ENCODE data around the gene CORT.
A peak's percentile ranks its signal among the peaks of the same experiment; 100 is the strongest.
"Not testable (repeated sequence)": the region's sequence is repeated elsewhere in the genome, so short reads cannot be mapped to it uniquely, and the experiment has no call there.

The CORT gene, protein sequence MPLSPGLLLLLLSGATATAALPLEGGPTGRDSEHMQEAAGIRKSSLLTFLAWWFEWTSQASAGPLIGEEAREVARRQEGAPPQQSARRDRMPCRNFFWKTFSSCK

DNA sequence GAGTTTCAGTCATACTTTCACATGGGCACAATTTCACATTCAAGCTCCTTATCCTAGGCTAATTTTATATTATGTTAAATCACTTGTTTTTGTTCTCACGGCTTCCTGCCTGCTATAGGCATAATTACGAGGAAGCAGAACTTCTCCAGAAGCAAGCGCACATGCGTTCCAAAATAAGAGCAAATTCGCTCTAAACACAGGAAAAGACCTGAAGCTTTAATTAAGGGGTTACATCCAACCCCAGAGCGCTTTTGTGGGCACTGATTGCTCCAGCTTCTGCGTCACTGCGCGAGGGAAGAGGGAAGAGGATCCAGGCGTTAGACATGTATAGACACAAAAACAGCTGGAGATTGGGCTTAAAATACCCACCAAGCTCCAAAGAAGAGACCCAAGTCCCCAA, at the start of gene CORT:
Gene CORT (plus strand): TSS at position 281 of the 400 bp plus-strand sequence. CDS start 193 bp downstream, outside the sequence.
- DNase-seq: no peak

DNA sequence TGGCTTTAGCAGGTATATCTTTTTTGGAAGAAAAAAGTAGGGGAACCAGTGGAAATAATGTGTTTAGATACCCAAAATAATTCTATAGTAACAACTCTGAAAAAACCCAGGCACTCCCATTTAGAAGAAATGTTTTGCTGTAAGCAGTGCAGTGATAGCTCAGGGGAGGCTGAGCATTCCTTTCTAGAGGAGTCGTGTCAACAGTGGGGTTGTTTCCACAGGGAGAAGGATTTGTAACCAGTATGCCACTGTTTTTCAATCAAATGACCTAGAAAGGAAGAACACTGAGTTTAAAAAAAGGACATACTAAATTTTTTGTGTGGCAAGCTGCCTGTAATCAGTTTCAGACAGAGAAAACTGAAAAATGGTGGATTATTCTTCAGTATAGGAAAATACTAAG, 48.5 kb upstream of the CORT start:
- DNase-seq: no peak

DNA sequence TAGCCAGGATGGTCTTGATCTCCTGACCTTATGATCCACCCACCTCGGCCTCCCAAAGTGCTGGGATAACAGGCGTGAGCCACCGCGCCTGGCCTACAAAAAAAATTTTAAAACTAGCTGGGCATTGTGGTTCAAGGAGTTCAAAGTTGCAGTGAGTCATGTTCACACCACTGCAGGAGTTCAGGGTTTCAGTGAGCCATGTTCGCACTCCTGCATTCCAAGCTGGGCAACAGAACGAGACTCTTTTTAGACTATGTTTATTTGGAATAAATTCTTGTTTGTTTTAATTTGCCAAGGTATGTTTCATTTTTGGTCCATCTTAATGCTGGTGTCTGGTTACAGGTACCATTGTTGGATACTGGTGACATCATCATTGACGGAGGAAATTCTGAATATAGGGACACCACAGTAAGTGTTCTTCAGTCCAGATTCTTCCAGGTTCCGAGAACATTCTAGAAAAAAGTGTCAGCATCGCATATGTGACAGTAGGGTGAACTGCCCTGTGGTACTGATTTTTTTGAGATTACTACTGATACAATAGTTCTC, 47.0 kb upstream of the CORT start:
- DNase-seq: no peak

DNA sequence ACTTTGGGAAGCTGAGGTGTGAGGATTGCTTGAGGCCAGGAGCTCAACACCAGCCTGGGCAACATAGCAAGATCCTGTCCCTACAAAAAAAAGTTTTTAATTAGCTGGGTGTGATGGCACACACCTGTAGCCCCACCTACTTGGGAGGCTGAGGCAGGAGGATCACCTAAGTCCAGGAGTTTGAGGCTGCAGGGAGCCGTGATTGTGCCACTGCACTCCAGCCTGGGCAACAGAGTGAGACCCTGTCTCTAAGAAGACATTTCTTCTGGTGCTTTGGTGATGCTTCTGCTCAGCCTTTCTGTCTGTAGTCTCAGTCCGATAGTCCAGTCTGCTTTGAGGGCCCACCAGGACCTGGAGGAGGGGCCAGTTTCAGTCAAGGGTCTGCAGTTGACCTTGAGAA, 42.6 kb upstream of the CORT start:
- DNase-seq: no peak

DNA sequence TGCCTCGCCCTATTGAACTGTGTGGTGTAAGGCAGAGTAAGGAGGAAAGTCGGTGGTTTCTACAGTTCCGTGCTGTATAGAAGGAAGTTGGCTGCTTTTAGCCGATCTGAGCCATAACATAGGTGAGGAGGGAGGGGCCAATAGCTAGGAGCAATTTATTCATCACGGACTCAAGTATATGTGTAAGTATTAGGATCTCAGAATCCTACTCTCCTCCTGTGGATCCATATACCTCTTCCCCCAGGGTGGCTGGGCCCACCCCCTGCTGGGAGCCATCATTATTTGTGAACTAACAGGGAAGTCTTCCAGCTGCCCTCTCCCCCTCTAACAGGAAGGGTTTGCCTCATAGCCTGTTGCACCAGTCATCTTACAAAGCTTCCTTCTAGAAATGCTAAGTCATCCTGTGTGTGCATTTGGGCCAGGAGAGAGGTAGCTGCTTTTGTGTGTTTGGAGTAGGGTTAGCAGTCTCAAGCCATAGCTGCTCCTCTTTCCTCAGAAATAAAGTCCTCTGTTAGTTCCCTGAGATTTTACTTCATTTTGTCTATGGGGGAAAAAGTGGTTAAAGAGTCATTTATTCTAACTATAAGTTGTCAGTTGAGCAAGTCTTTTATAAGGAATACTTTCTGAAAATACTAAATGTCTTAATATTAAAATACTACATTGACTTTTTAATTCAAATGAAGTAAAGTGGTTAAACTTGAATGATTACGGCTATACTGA, 34.5 kb upstream of the CORT start:
- DNase-seq: peak; percentile 93 to 95

DNA sequence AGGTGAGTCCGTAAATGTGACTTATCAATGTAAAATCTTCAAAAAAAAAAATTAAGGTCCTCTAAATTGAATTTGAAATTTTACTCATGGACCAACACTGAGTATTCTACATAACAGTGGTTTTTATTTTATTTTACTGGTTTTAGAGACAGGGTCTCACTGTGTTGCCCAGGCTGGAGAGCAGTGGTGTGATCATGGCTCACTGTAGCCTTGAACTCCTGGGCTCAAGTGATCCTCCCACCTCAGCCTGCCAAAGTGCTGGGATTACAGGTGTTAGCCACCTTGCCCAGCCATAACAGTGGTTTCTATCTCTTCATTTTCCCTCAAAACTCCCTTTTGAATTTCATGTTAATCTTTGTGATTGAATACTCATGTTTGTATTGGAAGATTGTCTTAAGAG, 33.9 kb upstream of the CORT start:
- not testable (repeated sequence) for DNase-seq

DNA sequence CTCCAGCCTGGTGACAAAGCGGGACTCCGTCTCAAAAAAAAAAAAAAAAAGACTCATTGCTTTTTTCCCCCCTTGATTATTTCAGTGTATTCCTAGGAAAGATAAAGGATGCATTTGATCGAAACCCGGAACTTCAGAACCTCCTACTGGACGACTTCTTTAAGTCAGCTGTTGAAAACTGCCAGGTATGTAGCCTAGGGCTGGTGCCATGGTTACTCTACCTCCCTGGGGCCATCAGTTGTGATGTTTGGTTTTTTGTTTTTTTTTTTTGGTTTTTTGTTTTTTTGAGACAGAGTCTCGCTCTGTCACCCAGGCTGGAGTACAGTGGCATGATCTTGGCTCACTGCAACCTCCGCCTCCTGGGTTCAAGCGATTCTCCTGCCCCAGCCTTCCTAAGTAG, 31.1 kb upstream of the CORT start:
- not testable (repeated sequence) for DNase-seq

DNA sequence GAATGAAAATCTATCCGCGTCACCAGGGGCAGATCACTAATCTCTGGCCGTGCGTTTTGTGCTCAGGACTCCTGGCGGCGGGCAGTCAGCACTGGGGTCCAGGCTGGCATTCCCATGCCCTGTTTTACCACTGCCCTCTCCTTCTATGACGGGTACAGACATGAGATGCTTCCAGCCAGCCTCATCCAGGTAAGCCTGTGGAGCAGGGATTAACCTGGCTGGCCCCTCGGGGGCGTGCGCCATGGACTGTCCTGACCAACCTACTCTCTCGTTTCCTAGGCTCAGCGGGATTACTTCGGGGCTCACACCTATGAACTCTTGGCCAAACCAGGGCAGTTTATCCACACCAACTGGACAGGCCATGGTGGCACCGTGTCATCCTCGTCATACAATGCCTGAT, 30.5 kb upstream of the CORT start:
- DNase-seq: no peak

DNA sequence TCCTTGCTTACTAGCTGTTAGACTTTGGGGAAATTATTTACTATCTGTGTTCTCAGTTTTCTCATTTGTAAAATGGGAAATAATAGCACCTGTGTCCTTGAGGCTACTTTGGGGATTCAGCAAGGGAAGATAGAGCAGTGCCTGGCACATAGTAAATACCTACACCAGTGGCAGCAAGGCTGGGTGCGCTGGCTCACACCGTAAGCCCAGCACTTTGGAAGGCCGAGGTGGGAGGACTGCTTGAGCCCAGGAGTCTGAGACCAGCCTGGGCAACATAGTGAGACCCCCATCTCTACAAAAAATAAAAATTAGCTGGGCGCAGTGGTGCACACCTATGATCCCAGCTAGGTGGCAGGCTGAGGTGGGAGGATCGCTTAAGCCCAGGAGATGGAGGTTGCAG, 28.2 kb upstream of the CORT start:
- no peak for DNase-seq

DNA sequence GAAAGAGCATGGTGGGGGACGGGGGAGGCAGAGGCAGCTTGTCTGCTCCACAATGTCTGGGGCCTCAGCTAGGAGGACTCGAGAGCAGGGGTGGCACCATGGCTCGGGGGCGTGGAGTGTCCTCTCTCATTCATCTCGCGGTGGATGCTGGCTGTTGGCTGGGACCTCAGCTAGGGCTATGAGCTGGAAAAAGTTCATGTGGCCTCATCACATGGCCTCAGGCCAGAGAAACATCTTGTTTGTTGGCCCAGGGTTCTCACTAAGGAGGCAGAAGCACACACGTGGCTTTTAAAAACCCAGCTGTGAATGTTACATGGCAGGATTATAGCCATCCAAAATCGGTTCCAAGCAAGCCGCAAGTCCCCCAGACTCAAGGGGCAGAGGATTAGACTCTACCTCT, 25.8 kb upstream of the CORT start:
- DNase-seq: no peak

DNA sequence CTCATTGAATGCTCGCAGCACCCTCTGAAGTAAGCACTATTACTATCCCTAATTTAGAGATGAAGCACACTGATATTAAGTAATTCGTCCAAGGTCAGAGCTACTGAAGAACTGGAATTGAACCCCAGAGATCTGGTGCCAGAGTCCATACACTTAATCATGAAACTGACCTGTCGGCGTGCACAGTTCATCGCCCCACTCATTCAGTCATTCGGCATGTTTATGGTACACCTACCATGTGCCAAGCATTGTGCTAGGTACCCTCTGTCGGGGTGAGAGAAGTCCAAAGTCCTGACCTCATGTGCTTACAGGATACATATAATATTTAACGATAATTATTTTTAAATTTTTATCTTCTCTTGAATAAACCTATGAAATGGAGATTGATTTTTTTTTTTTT, 25.2 kb upstream of the CORT start:
- DNase-seq: no peak

DNA sequence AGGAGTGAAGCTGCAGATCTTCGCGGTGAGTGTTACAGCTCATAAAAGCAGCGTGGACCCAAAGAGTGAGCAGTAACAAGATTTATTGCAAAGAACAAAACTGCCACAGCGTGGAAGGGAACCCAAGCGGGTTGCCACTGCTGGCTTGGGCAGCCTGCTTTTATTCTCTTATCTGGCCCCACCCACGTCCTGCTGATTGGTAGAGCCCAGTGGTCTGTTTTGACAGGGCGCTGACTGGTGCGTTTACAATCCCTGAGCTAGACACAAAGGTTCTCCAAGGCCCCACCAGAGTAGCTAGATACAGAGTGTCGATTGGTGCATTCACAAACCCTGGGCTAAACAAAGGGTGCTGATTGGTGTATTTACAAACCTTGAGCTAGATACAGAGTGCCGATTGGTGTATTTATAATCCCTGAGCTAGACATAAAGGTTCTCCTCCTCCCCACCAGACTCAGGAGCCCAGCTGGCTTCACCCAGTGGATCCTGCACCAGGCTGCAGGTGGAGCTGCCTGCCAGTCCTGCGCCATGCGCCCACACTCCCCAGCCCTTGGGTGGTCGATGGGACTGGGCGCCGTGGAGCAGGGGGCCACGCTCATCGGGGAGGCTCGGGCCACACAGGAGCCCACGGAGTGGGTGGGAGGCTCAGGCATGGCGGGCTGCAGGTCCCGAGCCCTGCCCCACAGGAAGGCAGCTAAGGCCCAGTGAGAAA, 23.9 kb upstream of the CORT start:
- not testable (repeated sequence) for DNase-seq

DNA sequence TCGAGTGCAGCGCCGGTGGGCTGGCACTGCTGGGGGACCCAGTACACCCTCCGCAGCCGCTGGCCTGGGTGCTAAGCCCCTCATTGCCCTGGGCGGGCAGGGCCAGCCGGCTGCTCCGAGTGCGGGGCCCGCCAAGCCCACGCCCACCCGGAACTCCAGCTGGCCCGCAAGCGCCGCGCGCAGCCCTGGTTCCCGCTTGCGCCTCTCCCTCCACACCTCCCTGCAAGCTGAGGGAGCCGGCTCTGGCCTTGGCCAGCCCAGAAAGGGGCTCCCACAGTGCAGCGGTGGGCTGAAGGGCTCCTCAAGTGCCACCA, 23.3 kb upstream of the CORT start:
- DNase-seq: not testable (repeated sequence)

DNA sequence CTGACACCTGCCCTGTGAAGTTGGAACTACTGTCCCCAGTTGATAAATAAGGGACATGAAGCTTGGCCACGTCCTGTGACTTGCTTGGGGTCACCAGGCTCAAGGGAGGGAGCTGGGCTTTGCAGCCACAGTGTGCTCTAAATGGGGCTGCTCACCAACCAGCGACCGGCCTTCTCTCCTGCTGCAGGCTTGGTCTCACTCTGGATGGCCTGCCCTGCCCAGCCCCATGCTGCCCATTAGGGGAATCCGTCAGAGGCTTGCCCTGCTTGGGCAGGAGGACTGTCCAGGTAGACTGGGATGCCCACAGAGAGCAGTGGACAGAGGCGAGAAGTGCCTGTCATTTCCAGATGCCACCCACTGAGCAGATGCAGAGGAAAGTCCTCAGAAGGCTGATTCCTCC, 20.8 kb upstream of the CORT start:
- no peak for DNase-seq

DNA sequence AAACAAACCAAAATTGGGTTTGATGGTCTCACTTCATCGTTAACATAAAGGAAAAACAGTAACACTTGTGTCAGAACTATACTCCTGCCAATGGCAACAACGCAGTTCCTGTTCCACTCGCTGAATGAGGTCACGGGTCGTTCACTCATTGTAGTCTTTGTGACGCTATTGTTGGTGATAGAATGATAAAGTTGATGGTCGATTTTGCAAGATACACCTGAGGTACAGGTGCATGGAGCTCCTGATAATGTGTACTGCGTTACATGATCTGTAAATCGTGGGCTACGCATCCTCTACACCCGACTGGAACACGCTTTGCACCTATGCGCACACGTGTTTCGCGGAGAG, 20.0 kb upstream of the CORT start:
- DNase-seq: peak; percentile 35 to 52

DNA sequence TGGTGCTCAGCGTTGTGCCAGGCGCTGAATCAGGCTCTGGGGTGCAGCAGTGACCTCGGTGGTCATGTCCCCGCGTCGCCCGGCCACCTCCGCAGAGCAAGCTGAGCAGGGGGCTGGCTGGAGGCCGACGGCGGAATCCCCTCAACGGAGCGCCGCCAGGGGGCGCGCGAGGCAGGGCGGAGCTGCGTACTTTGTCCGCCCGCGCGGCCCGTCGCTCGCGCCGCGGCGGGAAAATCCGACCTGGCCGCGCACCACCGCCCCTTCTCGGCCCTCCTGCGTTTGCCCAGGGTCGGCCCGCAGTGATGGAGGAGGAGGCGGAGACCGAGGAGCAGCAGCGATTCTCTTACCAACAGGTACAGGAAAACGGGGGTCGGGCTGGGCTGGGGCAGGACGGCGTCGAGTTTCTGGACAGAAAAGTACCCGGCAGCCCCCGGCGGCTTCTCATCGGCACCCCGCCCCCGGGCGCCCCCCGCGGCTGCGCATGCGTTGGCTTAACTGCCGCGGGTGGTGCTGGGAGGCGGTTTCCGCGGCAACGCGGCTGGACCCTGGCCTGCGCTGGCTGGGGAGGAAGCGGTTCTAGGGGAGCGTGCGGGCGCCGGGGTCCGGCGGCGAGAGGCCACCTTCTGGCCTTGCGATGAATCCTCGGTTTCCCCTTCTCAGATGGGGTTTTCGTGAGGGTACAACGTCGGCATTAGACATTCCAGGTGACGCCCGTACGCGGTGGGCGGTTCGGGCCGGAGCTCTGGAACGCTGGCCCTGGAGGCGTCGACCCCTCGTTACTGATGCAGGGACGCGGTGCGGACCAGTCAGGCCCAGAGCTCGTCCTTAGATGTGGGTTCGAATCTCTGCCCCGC, 19.4 kb upstream of the CORT start, which contains the start of gene CENPS:
Gene CENPS (plus strand): TSS at position 218 of the 854 bp plus-strand sequence. CDS start 85 bp downstream, at position 303.
- DNase-seq: peak; percentile 76 to 94

DNA sequence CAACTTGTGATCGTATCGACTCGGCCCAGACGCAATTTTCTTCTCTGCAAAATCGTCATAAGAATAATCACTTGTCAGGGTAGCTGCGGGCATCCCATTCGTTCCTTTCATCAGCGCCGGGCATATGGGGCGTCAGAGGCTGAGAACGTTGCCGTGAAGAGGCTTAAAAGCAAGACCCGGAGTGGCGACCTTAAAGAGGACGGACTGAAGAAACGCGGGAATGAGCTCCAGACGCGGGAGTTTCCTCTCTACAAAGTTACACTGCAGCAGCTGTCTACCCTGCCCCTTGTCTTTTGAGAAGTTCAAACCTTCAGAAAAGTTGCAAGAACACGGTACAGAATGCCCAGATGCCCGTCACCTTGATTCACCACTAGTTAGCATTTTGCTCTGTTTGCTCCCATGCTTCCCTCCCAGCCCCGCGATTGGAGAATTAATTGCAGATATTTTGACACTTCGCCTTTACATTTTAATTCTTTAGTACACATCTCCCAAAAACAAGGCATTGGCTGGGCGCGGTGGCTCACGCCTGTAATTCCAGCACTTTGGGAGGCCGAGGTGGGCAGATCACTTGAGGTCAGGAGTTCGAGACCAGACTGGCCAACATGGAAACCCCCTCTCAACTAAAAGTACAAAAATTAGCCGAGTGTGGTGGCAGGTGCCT, 18.6 kb upstream of the CORT start:
- peak in 1 of 2 donors; percentile 19 for DNase-seq

DNA sequence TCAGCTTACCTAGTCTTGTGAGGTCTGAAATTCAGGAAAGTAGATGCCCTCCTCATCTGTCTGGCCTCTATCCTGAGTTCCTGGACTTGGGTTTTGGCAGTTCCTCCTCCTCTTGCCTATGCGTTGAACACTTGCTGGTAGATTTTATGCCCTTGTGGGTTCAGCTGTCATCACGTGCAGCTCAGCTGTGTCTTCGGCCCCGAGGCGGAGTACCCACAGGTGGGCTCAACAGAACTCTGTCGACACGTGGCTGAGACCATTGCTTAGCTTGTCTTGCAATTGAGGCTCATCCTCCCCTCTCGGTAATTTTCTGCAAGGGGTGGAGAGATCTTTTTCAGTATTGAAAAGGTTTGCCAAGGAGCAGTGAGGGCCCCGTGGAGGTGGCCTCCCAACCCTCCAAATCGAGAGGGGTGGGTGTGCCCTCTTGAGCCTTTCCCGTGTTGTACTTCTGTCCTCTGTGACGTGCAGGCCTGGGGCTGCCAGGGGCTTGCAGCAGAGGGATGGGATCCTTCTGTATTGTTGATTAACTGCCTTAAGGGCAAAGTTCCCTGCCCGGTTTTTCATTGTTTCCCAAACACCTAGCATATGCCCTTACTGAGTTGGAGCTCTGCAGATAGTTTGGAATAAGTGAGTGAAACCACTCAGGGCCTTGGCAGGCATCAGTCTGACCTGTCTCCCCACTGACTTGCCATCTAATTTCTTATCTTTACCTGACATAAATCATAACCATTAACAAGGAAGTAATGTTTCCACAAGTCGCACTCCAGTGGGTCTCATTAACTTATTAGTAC, 16.7 kb upstream of the CORT start:
- no peak for DNase-seq

DNA sequence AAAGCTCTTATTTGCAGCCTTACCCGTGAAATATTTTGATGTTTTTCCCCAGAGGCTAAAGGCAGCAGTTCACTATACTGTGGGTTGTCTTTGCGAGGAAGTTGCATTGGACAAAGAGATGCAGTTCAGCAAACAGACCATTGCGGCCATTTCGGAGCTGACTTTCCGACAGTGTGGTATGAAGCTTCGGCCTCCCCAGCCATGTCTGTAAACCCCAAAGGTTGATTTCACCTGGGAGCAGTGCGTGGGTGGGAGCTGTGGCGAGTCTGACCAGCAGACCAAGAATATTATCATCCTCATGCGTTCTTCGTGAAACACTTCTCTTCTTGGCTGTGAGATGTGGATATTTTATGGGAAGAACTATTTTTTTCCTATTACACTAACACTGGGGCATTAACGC, 16.0 kb upstream of the CORT start:
- DNase-seq: no peak

DNA sequence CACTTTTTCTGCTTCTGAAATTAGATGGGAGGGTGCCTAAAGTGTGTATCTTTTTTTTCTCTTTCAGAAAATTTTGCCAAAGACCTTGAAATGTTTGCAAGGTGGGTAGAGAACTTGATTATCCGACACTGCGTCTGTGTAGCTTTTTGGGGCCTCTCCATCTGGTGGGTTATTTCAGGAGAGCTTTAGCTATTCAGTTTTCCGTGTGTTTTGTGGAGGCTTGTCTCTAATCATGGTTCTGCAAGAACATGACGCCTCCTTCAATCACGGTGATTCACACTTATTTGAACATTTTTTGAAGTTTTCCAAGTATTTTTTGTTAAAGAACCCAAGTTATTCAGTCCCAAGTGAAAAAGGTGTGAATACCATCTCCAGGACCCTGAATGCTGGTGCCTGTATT, 15.2 kb upstream of the CORT start:
- DNase-seq: no peak

DNA sequence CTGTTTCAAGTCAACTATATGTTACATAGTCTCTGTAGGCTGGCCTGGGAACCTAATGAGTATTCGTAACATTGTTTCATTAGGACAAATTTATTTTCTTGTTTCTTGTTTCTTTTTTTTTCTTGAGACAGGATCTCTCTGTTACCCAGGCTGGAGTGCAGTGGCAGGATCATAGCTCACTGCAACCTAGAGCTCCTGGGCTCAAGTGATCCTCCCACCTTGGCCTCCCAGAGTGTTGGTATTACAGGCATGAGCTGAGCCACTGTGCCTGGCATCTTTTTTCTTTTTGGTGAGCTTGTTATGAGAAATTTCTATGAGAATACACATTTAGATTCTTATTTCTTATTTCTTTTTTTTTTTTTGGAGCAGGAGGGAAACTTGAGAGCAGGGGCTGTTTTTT, 12.8 kb upstream of the CORT start:
- DNase-seq: no peak

DNA sequence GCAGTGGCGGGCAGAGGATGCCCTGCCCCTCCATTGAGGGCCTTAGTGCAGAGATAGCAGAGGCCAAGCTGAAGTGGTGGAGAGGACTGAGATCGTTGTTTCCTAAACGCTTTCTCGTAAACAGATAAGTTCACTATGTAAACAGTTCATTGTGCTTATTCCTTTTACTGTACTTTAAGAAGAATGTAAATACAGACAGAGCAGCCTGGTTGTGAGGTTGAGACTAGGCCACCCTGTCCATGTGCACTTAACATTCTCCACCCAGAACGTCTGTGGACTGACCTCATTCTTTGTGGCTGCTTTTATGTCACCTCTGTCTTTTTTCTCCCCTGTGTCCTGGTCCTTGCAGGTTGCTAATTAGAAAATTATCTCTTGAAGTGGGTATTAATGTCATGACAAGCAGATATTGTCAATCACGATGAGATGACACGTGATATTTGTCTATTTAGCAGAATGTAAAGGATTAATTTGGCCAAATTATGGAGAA, 11.1 kb upstream of the CORT start:
- DNase-seq: no peak

All from inflammatory macrophage treated with lipopolysaccharide for 1 hour (primary cell).